ENCODE results near the gene FMN2.

The FMN2 gene

DNA sequence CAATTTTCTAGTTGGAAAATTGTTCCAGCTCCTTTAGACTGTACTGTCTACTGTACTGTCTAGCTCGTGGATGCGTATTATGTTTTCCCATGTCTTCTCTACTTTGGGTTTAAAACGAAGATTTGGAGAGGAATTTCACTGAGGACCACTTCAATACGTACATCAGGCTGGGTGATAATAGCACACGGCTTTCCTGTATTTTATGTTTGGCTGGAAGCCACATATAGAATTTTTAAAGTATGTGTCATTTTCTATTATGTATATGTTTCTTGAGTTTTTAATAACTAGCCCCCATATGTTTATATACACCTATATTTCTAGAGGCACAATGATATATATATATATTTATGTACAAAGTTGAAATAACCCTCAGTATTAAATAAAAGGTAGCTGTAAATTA, 293.9 kb downstream of the FMN2 start:
- no peaks in the 10 kb centered on the region for H3K9me2 ChIP-seq (replicated peaks; ENCODE audit: control insufficient read depth, low read length)
- H3K4me1 ChIP-seq (ENCODE audit: control insufficient read depth, low read length), result no peaks in the 10 kb centered on the region
- no peak for TF ChIP-seq CTCF (IDR thresholded peaks at IDR 0.05; ENCODE audit: low read depth, low read length, poor library complexity, severe bottlenecking)
- no peak for TF ChIP-seq EZH2phosphoT487 (IDR thresholded peaks at IDR 0.05; ENCODE audit: borderline replicate concordance, low read length)

GRCh38 chr1:240385985-240386978, 294.6 kb downstream of the FMN2 start:
- no peak overlapping the region for H3K4me2 ChIP-seq (ENCODE audit: low read length)
- H3K79me2 ChIP-seq (ENCODE audit: control insufficient read depth, low read length), result no peaks in the 10 kb centered on the region
- no peaks in the 10 kb centered on the region for H3F3A ChIP-seq (ENCODE audit: control insufficient read depth, insufficient read depth)
- peaks cover 4% of the 10 kb centered on the region; the same call in 1 of the 2 replicates for H3K36me3 ChIP-seq (ENCODE audit: control insufficient read depth, low read length)
- H3K27me3 ChIP-seq (ENCODE audit: control insufficient read depth, low read length), result no peaks in the 10 kb centered on the region
- H3K4me1 ChIP-seq (ENCODE audit: control insufficient read depth, low read length), result no peaks in the 10 kb centered on the region
- no peaks in the 10 kb centered on the region for H4K20me1 ChIP-seq (ENCODE audit: control insufficient read depth, insufficient read depth, low read depth, low read length)
- TF ChIP-seq EZH2phosphoT487 (IDR thresholded peaks at IDR 0.05; ENCODE audit: borderline replicate concordance, low read length), result no peak
- no peak for TF ChIP-seq CTCF (IDR thresholded peaks at IDR 0.05; ENCODE audit: low read depth, low read length, poor library complexity, severe bottlenecking)
- H3K9me2 ChIP-seq (replicated peaks; ENCODE audit: control insufficient read depth, low read length), result no peaks in the 10 kb centered on the region
- no peak overlapping the region for H3K4me3 ChIP-seq (ENCODE audit: low read length)
- H3K27ac ChIP-seq (ENCODE audit: low read depth, low read length), result no peak overlapping the region
- peaks cover 6% of the 10 kb centered on the region; the same call in 1 of the 2 replicates for H3K9me3 ChIP-seq (ENCODE audit: control insufficient read depth, insufficient read depth, low read length)

More for the DNA sequence above, 293.9 kb downstream of the FMN2 start:
- Histone ChIP-seq H3K27ac (ENCODE audit: low read depth, low read length) (no peak overlapping the region), H3K79me2 (ENCODE audit: control insufficient read depth, low read length) (no peaks in the 10 kb centered on the region), H3K27me3 (ENCODE audit: control insufficient read depth, low read length) (no peaks in the 10 kb centered on the region), H3K4me3 (ENCODE audit: low read length) (no peak overlapping the region), H4K20me1 (ENCODE audit: control insufficient read depth, insufficient read depth, low read depth, low read length) (no peaks in the 10 kb centered on the region), H3K36me3 (ENCODE audit: control insufficient read depth, low read length) (peaks cover 4% of the 10 kb centered on the region; the same call in 1 of the 2 replicates), H3K9me3 (ENCODE audit: control insufficient read depth, insufficient read depth, low read length) (peaks cover 7% of the 10 kb centered on the region; the same call in 1 of the 2 replicates), H3K4me2 (ENCODE audit: low read length) (no peak overlapping the region), H3F3A (ENCODE audit: control insufficient read depth, insufficient read depth) (no peaks in the 10 kb centered on the region)

GRCh38 chr1:240387051-240387450, 295.4 kb downstream of the FMN2 start:
- Histone ChIP-seq H3K9me2 (replicated peaks; ENCODE audit: control insufficient read depth, low read length) (no peaks in the 10 kb centered on the region), H3K4me2 (ENCODE audit: low read length) (no peak overlapping the region), H3K4me3 (ENCODE audit: low read length) (no peak overlapping the region), H3K9me3 (ENCODE audit: control insufficient read depth, insufficient read depth, low read length) (no peaks in the 10 kb centered on the region), H4K20me1 (ENCODE audit: control insufficient read depth, insufficient read depth, low read depth, low read length) (no peaks in the 10 kb centered on the region), H3K27me3 (ENCODE audit: control insufficient read depth, low read length) (no peaks in the 10 kb centered on the region), H3K27ac (ENCODE audit: low read depth, low read length) (no peak overlapping the region), H3F3A (ENCODE audit: control insufficient read depth, insufficient read depth) (no peaks in the 10 kb centered on the region), H3K4me1 (ENCODE audit: control insufficient read depth, low read length) (no peaks in the 10 kb centered on the region), H3K36me3 (ENCODE audit: control insufficient read depth, low read length) (no peaks in the 10 kb centered on the region), H3K79me2 (ENCODE audit: control insufficient read depth, low read length) (no peaks in the 10 kb centered on the region)
- TF ChIP-seq CTCF (IDR thresholded peaks at IDR 0.05; ENCODE audit: low read depth, low read length, poor library complexity, severe bottlenecking), result no peak
- TF ChIP-seq EZH2phosphoT487 (IDR thresholded peaks at IDR 0.05; ENCODE audit: borderline replicate concordance, low read length), result no peak

All from DOHH2 (cell line).